B cell (primary cell): Measurements from ENCODE around the gene BOD1.

ENCODE experiments used
- CTCF ChIP-seq: fragments of 200-600 bp; IDR thresholded peaks from one replicate; pipeline ENCODE4 v1.8.0; 2022; ENCODE audit warnings: antibody characterized with exemption, mild to moderate bottlenecking
- EZH2 ChIP-seq: IDR thresholded peaks from 2 replicates; pipeline ENCODE4 v1.6.1; 2012; ENCODE audit warnings: borderline replicate concordance, low read depth, mild to moderate bottlenecking, moderate library complexity, low read length; ENCODE audit not compliant: insufficient read depth, poor library complexity, severe bottlenecking

GRCh38 chr5:173630724-173631365 is 14.4 kb upstream of the BOD1 start:
- TF ChIP-seq CTCF (no peak), EZH2 (no peak)
